Activated naive CD4-positive, alpha-beta T cell treated with anti-CD3 and anti-CD28 coated beads, Interleukin-2, amount 50 U/mL, for 16 hours (primary cell): Measurements from ENCODE around the gene E2F4.

Source experiments
- DNase-seq: peaks from one replicate; pipeline ENCODE4 v3.0.0-alpha.2; 2020

The E2F4 gene, protein sequence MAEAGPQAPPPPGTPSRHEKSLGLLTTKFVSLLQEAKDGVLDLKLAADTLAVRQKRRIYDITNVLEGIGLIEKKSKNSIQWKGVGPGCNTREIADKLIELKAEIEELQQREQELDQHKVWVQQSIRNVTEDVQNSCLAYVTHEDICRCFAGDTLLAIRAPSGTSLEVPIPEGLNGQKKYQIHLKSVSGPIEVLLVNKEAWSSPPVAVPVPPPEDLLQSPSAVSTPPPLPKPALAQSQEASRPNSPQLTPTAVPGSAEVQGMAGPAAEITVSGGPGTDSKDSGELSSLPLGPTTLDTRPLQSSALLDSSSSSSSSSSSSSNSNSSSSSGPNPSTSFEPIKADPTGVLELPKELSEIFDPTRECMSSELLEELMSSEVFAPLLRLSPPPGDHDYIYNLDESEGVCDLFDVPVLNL

DNA sequence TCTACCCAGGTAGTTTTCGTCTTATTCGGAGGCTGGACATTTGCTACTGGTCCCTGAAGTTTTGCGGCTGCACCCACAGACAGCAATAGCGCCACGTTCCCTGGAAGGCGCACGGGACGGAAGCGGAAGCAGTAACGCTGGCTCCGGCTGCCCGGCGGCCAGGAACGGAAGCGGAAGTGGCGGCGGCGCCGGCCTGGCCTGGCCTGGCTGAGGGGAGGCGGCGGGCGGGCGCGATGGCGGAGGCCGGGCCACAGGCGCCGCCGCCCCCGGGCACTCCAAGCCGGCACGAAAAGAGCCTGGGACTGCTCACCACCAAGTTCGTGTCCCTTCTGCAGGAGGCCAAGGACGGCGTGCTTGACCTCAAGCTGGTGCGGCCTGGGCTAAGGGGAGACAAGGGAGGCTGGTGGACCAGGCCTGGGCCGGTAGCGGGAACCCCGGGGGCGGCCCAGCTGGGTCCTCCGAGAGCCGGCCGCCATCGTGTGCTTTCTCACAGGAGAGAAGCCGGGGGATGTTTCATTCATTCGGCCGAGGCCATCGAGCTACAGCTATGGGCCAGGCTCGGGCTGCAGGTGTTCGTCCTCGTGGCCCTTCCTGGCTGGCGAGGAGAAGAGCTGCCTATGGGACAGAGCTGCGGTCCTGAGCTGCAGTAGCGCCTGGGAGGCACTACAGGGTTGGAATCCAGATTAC, at the start of gene E2F4:
Gene E2F4, plus strand, starts transcription at position 161 of the 687 bp plus-strand sequence. Its CDS starts 73 bp downstream, at position 234.
- peak; percentile 86 for DNase-seq

DNA sequence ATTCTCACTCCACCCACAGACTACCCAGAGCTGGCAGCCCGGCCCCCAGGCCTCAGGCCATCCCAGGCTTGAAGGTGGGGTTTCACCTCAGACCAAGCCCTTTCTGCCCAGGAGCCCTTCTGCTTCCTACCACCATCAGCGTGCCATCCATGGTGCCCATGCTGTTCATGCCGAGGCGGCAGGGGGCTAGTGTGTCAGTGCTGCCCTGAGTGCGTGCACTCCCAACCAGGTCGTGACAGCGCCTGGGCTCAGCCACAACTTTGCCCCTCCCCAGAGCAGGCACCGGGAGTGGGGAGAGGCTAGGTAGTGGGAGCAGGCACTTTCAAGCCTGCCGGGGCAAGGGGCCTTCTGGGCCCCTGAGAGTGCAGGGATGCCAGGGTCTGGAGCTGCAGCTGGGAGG, 49.6 kb upstream of the E2F4 start:
- DNase-seq: no peak

DNA sequence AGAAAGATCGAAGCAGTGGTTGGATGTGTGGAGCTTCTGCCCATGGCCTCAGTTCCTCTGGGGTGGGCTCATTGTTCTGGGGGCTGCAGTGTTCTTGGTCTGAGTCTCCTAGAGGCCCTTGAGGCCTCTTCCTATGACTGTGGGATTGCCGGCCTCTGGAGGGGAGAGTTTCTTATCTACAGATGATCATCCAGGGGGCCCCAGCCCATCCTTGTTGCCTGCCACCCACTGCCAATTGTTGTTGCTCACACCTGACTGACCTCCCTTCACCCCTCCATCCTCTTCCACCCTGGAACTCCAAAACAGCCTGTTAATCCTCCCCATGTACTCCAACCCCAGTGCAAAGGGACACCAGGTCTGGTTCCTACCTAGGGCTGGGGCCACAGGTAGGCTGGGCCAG, 47.0 kb upstream of the E2F4 start:
- no peak for DNase-seq

DNA sequence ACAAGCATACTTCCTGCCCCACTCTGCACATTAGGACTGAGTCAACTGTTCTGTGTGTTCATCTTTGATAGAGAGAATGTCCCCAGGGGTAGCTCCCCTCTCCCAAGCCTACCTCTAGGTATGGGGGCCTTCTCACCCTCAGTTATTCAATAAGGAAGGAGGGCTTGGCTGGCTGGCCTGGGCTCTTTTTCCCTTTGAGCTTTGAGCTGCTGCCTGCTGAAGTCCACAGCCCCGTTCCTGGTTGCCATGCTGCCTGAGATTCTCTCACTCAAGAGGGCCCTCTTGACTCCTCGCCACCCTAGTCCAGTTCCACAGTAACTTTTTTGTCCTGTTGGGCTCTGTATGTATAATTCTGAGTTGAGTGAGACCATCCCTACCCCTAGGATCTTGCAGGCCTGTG, 46.2 kb upstream of the E2F4 start:
- no peak for DNase-seq

DNA sequence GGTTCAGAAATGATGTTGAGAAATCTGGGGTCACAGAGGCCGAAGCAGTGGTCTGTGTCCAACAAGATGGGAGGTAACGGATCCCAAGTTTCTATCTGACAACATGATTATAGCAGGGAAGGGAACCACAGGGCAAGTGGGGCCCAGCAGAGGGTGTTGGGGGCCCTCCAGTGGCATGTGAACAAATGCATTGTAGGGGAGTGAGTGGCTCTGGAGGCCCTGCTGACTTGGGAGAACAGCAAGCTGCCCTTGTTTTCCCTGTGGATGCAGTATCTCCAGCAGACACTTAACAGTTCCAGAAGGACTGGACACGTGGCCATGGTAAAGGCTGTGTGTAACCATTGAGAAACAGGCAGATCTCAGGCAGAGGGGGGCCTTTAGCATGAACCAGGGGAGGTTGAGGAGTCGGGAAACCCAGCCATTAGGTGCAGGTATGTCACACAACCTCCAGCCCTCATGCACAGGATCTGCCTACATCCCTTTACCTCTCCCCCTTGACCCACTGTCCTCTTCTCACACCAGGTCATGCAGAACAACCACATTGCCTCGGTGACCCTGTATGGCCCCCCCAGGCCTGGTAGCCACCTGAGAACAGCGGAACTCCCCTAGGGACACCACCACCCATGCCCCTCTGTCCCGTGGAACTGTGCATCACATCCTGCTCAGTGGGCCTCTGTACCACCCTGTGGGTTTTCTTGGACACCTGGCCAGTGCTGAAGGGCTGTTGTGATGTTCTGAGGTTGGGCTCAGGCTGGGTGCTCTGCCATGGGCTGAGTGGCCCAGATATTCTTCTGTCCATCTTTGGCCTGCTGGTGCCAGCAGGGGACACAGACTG, 45.2 kb upstream of the E2F4 start:
- no peak for DNase-seq

DNA sequence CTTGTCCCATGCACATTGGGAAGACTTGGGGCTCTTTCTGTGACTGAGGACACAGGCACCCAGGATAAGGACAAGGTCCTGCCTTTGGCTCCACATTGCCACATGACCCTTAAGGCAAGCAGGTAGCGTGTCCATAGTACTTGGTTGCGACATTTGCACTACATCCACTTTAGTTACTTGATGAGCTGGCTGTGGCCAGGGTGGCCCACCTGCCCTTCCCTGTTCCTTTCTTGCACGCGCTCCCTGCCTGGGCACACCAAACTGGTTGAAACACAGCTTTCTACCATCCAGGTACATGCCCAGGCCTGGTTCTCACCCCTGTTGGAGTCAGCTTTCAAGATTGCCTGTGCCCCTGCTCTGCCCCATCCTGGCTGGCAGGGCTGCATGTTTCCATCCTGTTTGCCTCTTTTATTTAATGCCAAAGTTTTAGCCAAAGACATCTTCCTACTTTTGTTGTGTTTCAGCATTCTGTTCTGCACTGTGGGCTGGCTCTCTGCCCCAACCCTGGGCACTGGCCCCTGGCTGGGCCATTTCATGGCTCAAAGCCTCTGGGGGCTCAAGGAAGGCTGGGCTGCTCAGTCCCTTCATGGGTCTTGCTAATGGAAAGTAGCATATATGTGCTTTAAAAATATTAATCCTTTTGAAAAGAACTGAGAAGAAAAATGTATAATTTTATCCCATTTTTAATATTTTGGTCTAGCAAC, 44.4 kb upstream of the E2F4 start:
- no peak for DNase-seq

DNA sequence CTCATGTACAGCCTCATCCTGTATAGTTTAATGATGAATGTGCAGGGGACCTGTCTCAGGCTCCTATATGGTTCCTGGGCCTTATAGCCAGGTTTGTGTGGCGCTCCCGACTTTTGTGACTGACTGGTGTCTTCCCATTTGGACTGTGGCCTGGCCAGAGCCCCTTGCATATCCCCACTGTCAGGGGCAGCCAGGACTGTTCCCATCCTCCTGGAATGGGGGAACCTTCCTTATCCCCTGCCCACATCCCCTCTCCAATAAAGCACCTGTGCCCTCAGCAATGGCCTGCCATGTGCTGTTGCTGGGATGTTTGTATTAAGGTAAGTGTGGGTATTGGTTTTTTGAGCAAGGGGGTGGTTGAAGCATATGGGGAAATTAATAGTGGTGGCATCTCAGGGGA, 43.7 kb upstream of the E2F4 start:
- no peak for DNase-seq

DNA sequence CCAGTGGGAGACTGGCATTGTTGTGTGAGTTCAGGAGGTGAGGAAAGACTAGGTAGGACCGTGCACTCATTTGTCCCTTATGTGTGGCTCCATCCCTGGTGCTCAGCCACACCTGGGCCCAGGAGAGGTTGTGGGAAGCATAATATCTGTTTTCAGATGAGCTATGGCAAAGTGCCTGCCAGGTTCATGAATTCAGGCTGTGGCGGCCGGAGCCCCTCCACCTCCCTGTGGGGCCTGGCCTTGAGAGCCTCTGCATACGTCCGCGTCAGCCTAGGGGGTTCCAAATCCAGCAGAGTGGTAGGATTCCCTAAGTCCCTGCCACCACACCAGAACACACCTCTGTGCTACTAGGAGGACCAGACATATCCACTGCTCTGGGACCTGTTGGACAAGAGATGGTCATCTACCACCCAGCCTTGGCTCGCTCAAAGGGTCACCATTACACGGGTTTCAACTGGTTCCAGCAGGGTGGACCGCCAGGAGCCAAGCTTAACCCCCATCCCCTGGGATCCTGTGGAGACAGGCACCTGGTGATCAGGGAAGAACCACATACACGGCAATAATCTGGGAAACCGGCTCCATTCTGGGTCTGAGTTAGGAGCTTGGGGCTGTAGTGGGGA, 43.2 kb upstream of the E2F4 start:
- no peak for DNase-seq

DNA sequence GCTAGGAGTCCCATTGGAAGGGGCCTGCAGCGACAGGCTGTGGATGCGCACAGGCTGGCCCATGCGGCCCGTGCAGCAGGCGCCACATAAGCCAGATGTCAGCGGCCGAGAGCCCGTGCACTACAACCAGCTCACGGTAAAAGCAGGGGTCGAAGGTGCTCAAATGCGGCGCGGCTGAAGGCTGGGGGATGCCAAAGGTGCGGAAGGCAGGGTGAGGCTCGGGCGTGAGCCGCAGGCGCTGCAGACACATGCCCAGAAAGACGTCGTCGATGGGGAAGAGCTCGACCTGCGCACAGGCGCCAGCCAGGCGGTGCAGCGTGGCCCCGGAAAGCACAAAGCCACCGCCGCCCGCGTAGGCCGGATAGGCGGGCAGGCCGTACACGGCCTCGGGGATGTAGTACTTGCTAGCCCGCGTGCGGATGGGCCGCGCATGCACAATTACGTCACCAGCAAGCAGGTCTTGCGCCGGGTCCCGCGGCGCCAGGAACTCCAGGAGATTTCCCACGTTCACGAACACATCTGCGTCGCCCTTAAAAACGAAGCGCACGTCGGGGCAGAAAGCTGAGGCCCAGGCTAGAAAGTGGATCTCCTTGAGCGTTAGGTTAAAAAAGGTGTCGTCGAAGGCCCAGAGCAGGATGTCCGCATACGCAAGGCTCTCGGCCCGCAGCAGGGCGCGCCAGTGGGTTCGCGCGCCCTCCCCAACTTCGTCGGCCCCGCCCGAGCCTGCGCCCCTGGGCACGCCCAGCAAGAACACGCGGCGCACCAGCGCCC, 42.5 kb upstream of the E2F4 start:
- no peak for DNase-seq

DNA sequence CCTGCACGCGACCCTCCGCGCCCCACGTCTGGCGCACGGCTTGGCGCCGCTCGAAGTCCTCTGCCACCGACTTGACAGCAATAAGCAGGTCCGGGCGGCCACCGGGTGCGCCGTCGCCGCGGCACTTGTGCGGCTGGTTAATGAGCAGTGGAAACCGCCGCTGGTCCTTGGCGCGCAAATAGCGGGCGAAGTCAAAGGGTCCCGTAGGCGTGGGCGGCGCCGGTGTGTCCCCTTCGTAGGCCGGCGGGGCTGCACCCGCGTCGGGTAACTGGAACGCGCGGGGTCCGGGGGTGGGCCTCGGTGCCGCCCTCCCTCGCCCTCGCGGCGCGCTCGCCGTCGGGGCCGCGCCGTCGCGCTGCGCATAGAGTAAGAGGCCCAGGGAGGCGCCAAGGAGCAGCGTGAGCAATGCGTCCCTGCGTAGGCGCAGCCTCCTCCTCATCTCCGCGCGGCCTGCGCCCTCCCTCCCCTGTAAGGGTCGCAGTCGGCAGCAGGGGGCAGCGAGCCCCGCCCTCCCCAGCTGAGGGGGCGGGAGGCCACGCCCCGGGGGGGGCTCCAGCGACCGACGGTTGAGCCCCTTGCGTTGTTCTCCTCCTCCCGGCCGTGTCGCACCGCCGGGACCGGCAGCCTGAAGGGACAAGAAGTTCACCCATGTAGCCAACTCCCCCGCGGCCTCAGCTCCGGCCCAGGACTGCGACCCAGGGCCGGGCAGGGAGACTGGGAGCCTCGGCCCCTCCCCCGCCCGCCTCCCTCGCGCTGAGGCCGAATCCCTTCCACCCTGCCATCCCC, 41.7 kb upstream of the E2F4 start:
- peak; percentile 61 for DNase-seq

DNA sequence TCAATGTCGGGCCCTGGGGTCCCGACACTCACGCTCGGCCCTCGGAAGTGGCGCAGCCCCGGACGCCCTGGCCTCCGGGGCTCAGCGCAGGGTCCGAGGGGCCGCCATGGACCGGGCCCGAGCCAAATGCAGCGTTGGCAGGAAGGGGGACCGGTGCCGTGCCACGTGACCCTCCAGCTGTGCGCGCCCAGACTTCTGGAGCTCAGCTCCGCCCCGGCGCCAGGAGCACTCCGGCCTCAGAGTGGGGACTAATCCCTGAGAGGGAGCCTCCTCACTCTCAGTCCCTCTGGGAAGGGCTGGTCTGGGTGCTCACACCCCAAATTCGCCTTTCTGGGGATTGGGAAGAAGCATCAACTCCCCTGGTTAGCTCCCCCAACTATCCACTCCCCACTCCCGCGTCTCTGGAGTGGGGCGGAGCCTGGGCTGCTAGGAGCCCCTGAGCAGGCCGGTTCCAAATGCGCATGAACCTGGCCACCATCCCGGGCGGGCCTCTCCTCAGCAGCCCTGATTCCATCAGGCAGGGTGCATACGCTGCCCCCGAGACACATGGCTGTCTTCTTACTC, 41.0 kb upstream of the E2F4 start, which contains the start of gene B3GNT9:
Gene B3GNT9, minus strand, starts transcription at position 166 of the 564 bp plus-strand sequence. CDS start 513 bp downstream, outside the sequence.
- DNase-seq: no peak

DNA sequence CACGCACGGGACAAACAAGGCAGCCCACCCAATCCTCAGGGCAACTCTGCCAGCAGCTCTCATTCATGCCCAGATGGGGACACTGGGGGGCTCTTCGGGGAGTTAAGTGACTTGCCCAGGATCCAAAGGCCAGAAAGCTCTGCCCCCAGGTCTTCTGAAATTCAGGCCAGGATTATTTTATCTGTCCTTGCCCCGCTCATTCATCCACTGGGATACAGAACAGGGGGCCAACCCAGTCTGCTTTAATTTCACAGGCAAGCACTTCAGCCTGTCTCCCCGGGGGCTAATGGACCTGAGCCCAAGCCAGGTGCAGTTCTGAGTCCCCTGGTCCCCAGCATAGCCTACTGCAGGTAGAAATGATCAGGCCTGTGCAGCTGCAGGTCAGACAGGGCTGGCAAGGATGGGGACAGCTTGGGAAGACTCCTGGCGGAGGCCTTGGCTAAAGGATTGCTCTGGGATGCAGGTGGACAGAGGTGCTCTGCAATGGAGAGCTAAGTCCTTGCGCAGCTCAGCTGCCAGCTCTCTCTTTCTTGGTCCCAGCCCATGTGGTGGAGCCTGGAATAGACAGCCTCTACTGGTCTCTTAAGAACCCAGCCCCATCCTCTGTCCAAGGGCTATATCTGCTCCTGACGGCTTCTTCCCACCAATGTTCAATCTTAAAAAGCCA, 40.4 kb upstream of the E2F4 start:
- DNase-seq: no peak

DNA sequence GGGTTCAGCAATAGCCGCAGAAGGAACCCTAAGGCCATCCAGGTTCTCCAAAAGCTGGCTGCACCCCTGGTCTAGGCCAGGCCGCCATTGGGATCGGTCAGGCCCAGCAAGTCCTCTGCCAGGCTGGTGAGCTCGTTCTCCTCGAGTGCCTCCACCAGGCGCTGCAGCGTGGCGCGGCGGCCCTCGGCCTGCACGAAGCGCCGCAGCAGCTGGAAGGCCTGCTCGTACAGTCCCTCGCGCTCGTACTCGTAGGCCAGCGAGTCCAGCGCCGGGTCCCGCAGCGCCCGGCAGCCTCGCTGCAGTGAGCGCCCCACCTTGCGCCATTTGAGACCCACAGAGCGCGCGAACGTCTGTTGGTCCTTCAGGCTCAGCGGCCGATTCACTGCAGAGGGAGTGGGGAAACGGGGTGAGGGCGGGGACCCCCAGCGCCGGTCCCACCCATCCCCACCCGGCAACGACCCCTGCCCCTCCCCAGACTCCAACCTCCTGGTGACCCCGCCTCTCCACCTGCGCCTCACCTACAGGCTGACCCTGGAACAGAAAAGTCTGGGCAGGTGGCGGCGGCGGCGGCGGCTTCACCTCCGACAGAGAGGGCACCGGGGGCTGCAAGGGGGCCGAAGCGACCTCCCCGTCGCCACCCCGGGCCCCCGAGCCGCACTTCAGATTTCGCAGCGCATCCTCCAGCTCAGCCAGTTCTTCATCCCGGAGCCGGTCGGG, 37.2 kb upstream of the E2F4 start:
- DNase-seq: no peak

DNA sequence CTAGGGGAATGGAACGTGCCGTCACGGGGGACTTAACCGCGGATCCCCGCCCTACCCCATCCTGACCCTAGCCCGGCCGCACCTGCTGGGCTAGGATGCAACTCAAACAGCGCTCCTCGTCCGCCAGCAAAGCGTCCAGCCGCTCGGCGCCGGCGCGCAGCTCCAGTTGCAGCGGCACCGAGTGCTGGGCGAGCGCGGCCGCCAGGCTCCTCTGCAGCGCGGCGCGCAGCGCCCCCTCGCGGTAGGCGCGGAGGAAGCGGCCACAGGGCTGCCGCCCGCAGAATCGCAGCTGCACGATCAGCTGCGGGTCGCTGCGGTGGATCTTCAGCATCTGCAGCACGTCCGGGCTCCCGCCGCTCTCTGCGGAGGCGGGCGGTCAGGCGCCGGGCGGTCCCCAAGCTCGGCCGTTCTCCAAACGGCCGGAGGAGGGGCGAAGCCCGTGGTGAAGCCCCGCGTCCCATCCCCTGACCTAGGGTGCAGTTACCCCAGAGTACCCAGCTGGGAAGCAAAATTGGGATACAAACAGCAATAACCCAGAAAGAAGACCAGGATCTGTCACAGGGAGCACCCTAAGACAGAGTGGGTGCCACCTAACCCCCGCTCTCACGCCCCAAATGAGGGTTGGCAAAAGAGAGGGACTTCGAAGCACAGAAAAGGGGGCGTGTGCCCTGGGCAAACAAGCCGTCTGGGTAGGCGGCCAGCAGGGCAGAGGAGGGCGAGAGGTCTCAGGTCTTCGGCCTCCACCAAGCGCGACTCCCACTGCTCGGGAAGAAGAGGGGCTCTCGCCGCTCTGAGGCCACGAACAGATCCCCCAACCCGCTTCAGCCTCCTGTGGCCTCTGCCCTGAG, 36.4 kb upstream of the E2F4 start:
- peak; percentile 82 for DNase-seq

DNA sequence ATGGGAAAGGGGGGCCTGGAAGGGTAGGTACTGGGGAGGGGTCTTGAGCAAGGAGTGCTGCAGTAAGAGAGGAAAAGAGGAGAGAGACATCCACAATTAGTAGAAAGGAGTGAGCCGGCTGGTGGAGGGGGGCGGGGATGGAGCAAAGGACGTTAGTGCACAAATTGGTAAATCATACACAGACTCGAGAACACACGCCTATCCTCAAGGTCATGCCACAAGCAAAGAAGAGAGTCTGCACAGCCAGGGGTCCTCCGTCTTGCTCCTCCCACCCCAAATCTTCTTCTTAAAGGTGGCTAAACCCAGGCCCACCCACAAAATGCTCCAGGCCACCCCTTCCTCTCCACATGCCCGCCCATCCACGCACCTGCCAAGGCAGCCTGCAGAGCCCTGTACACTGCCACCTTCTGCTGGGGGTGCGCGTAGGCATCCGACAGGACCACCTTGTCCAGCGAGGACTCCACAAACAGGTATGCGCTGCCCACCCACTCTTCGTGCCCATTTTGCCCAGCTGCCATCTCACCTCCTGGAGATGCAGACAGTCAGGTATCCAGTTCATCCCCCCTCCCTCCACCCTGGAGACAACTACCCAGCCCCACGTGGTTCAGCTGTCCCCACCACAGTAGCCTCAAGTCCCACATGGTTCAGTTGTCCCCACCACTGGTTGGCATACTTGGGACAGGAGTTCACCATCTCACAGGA, 35.7 kb upstream of the E2F4 start:
- no peak for DNase-seq

DNA sequence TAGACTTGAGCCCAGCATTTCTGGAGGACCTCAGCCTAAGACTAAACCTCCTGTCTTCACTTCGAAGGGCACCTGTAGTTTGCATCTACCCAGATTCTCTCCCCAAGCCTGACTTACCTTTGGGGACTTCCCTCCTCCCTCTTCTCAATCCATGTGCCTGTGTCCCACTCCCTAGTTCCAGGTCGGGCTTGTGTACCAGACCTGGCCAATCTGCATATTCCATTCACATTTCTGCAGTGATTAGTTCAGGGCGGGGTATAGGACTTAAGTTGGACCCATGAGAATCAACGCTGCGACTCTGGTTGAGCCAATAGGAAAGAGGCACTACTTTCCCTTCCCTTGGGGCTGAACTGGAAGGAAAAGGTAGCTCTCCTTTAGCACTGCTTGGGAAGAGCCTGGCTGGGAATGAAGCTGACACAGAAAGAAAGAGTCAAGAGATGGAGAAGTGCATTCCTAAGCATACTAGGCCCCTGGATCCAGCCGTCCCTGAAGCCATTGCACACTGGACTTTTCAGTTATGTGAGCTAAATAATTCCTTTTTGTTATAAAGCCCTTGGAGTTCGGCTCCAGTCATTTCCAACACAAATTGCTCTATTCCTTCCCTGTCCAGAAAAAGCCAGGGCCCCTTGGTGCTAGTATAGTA, 34.7 kb upstream of the E2F4 start:
- DNase-seq: no peak
